Common myeloid progenitor, CD34-positive (primary cell): ENCODE results near the gene DACT3. TPM values are rescaled to one million over a fixed set of nuclear protein-coding genes. Genes with fewer than 3 reads are reported as not detected.

Experiments
- CTCF ChIA-PET: fragments of 350-600 bp; sonication (Branson Sonifier 250); formaldehyde crosslinking; loops from one replicate; lab custom pipeline; 2021; ENCODE audit warnings: antibody characterized with exemption; lab: Charles Lee
- POLR2A ChIA-PET: fragments of 350-600 bp; sonication (Branson Sonifier 250); formaldehyde crosslinking; loops from one replicate; lab custom pipeline; 2021; ENCODE audit warnings: antibody characterized with exemption; lab: Charles Lee
- DNase-seq, 3 donors: peaks; one replicate each; pipeline versions ENCODE4 v3.0.0 to v3.0.0-alpha.2; 2013
- H3K27ac ChIP-seq, 2 experiments: 1 replicate in 1 of 2; 2 replicates in 1 of 2; pipeline ENCODE4 v1.7.0; 2013; ENCODE audit warnings: inconsistent platforms in 2 of 2, low read length in 2 of 2, mild to moderate bottlenecking in 2 of 2, low read depth in 1 of 2, moderate library complexity in 1 of 2; ENCODE audit not compliant: severe bottlenecking in 2 of 2, insufficient read depth in 1 of 2, poor library complexity in 1 of 2
- H3K27me3 ChIP-seq, 5 experiments: replicated peaks in 2 of 5; 1 replicate in 3 of 5; 2 replicates in 2 of 5; pipeline versions ENCODE4 v1.6.1 to v1.7.0; 2013; ENCODE audit warnings: low read length in 4 of 5, mild to moderate bottlenecking in 2 of 5, moderate library complexity in 2 of 5, inconsistent platforms in 1 of 5; ENCODE audit not compliant: insufficient read depth in 5 of 5, control insufficient read depth in 4 of 5
- H3K36me3 ChIP-seq, 4 experiments: 1 replicate in 2 of 4; 2 replicates in 2 of 4; pipeline versions ENCODE4 v1.6.1 to v1.7.0; 2013; ENCODE audit warnings: low read length in 3 of 4, control low read depth in 1 of 4, mild to moderate bottlenecking in 1 of 4; ENCODE audit not compliant: control insufficient read depth in 4 of 4, insufficient read depth in 4 of 4
- H3K4me1 ChIP-seq, 4 experiments: 1 replicate in 3 of 4; 2 replicates in 1 of 4; pipeline versions ENCODE4 v1.6.1 to v1.7.1; 2013; ENCODE audit warnings: low read length in 3 of 4, mild to moderate bottlenecking in 3 of 4, control low read depth in 1 of 4, inconsistent platforms in 1 of 4, moderate library complexity in 1 of 4; ENCODE audit not compliant: control insufficient read depth in 4 of 4, insufficient read depth in 4 of 4; ENCODE audit errors: control extremely low read depth in 1 of 4
- H3K4me3 ChIP-seq, 7 experiments: 1 replicate in 4 of 7; 2 replicates in 3 of 7; pipeline versions ENCODE4 v1.5.1 to v1.7.0; 2013; ENCODE audit warnings: mild to moderate bottlenecking in 7 of 7, low read length in 6 of 7, moderate library complexity in 6 of 7, inconsistent platforms in 2 of 7, low read depth in 2 of 7, control low read depth in 1 of 7; ENCODE audit not compliant: insufficient read depth in 4 of 7, control insufficient read depth in 1 of 7; ENCODE audit errors: extremely low read depth in 1 of 7
- H3K9me3 ChIP-seq, 5 experiments: 1 replicate in 4 of 5; 2 replicates in 1 of 5; pipeline versions ENCODE4 v1.6.1 to v1.7.1; 2013; ENCODE audit warnings: low read length in 4 of 5, mild to moderate bottlenecking in 2 of 5, inconsistent platforms in 1 of 5, low read depth in 1 of 5, moderate library complexity in 1 of 5; ENCODE audit not compliant: control insufficient read depth in 4 of 5, insufficient read depth in 2 of 5; ENCODE audit errors: control extremely low read depth in 1 of 5
- WGBS: methylation state at CpG from one replicate; pipeline ENCODE4 v1.1.5; 2013; ENCODE audit not compliant: insufficient coverage; 5-methylcytosine and 5-hydroxymethylcytosine counted together
- polyA plus RNA-seq: library from polyadenylated mRNA; unstranded; fragments of 120-200 nt; gene quantifications from one replicate; pipeline ENCODE4 v1.2.1, GENCODE V29; 2013

Gene DACT3
- polyA plus RNA-seq, result 0.05 TPM

- WGBS, result 0% methylated on average over 41 of the region's 61 CpGs
- peak within 1 kb of the TSS in 1 of 2 experiments; percentile 25 for H3K27ac ChIP-seq
- H3K36me3 ChIP-seq, result no peaks in the 10 kb centered on the region
- DNase-seq, result peak; percentile 99 to 100 (median 100)
- H3K27me3 ChIP-seq, result peaks cover 0 to 33% (median 20%) of the 10 kb centered on the region in 5 experiments
- POLR2A ChIA-PET, result interaction anchor here (0.5 to 1.5 kb wide), 6 partner anchors 13 to 127 kb away, joined by 3 to 4 read pairs (median 4); partner anchors contain the start of gene CALM3
- peaks cover 0 to 31% (median 27%) of the 10 kb centered on the region in 4 experiments for H3K4me1 ChIP-seq
- H3K9me3 ChIP-seq, result no peaks in the 10 kb centered on the region
- peak within 1 kb of the TSS in 6 of 7 experiments; percentile 9 to 69 (median 56) for H3K4me3 ChIP-seq
- CTCF ChIA-PET, result interaction anchor here (0.7 to 5.7 kb wide), 18 partner anchors 8 to 132 kb away, joined by 3 to 121 read pairs (median 5); partner anchors contain the start of gene CALM3
Observed at GRCh38 chr19:46661020-46661731, at the start of gene DACT3. Gene DACT3 (minus strand): TSS chr19:46661182. CDS start chr19:46661064, 118 bp downstream.

- CTCF ChIA-PET, result interaction anchor here (1.1 to 16.2 kb wide), 2 partner anchors 19 kb away, joined by 4 to 356 read pairs; no protein-coding TSS in a partner anchor
- H3K9me3 ChIP-seq, result no peaks in the 10 kb centered on the region
- POLR2A ChIA-PET, result no interaction called here
Observed at GRCh38 chr19:46710687-46711086, 49.7 kb upstream of the DACT3 start.

GRCh38 chr19:46704379-46705076 lies 43.5 kb upstream of the DACT3 start:
- Histone ChIP-seq H3K27ac (no peak overlapping the region), H3K4me3 (no peak overlapping the region), H3K36me3 (peaks cover 4 to 71% (median 37%) of the 10 kb centered on the region in 4 experiments), H3K9me3 (no peaks in the 10 kb centered on the region), H3K4me1 (peaks cover 0 to 1% (median 0%) of the 10 kb centered on the region in 4 experiments), H3K27me3 (no peaks in the 10 kb centered on the region)
- 34% methylated on average over 12 of the region's 21 CpGs for WGBS
- ChIA-PET POLR2A (interaction anchor here (0.7 to 1.3 kb wide), 3 partner anchors 16 to 27 kb away, joined by 3 to 4 read pairs (median 3); no protein-coding TSS in a partner anchor), CTCF (interaction anchor here (0.7 to 16.2 kb wide), 19 partner anchors 9 to 230 kb away, joined by 3 to 356 read pairs (median 3); no protein-coding TSS in a partner anchor)
- DNase-seq, result peak; percentile 50 to 74 (median 66)

More at GRCh38 chr19:46710687-46711086, 49.7 kb upstream of the DACT3 start:
- Histone ChIP-seq H3K4me3 (no peak overlapping the region), H3K4me1 (peaks cover 10 to 25% (median 22%) of the 10 kb centered on the region in 4 experiments), H3K36me3 (peaks cover 0 to 37% (median 15%) of the 10 kb centered on the region in 4 experiments), H3K27me3 (no peaks in the 10 kb centered on the region), H3K27ac (no peak overlapping the region)
- DNase-seq, result no peak
- WGBS, result 97% methylated on average over 13 of the region's 25 CpGs

GRCh38 chr19:46700704-46701103 lies 39.7 kb upstream of the DACT3 start:
- no peak for DNase-seq
- Histone ChIP-seq H3K36me3 (peaks cover 13 to 81% (median 50%) of the 10 kb centered on the region in 4 experiments), H3K27me3 (no peaks in the 10 kb centered on the region), H3K9me3 (no peaks in the 10 kb centered on the region), H3K27ac (no peak overlapping the region), H3K4me3 (no peak overlapping the region), H3K4me1 (peaks cover 0 to 1% (median 0%) of the 10 kb centered on the region in 4 experiments)
- POLR2A ChIA-PET, result no interaction called here
- WGBS, result 93% methylated on average over 12 of the region's 13 CpGs
- CTCF ChIA-PET, result no interaction called here

- no peak for DNase-seq
- 96% methylated on average over 10 of the region's 11 CpGs for WGBS
- Histone ChIP-seq H3K9me3 (no peaks in the 10 kb centered on the region), H3K4me3 (no peak overlapping the region), H3K4me1 (no peaks in the 10 kb centered on the region), H3K36me3 (peaks cover 18 to 95% (median 52%) of the 10 kb centered on the region in 4 experiments), H3K27me3 (no peaks in the 10 kb centered on the region), H3K27ac (no peak overlapping the region)
- CTCF ChIA-PET, result interaction anchor here (3.2 kb wide), 1 partner anchor 31 kb away, joined by 12 read pairs; no protein-coding TSS in a partner anchor
- POLR2A ChIA-PET, result interaction anchor here (0.6 kb wide), 1 partner anchor 32 kb away, joined by 3 read pairs; no protein-coding TSS in a partner anchor
Observed at GRCh38 chr19:46698395-46699321, 37.7 kb upstream of the DACT3 start.
